OCI-LY3 (cell line): ENCODE measurements around the gene IGFBPL1.

Experiments used
- H2AFZ ChIP-seq: fragments of 200-600, 300-600 bp; shearing (Covaris generic); 2 replicates; pipeline ENCODE4 v1.6.0; 2014; ENCODE audit warnings: antibody characterized with exemption, low read depth, low read length
- H3K27ac ChIP-seq: fragments of 200-600, 300-600 bp; sonication (generic); 2 replicates; pipeline ENCODE4 v1.5.1; 2014; ENCODE audit warnings: mild to moderate bottlenecking, low read length, moderate library complexity, mixed read lengths
- H3K27me3 ChIP-seq: fragments of 200-600, 300-600 bp; sonication (generic); 2 replicates; pipeline ENCODE4 v1.6.1; 2014; ENCODE audit warnings: low read depth, low read length, mixed read lengths
- H3K36me3 ChIP-seq: fragments of 200-600, 300-600 bp; sonication (generic); replicated peaks from 2 replicates; pipeline ENCODE3; 2014; ENCODE audit warnings: low read depth, low read length, mixed read lengths
- H3K4me1 ChIP-seq: fragments of 300-600, 200-600 bp; sonication (generic); 2 replicates; pipeline ENCODE4 v1.6.1; 2014; ENCODE audit warnings: low read length, mixed read lengths
- H3K4me2 ChIP-seq: fragments of 200-600, 300-600 bp; sonication (generic); 2 replicates; pipeline ENCODE4 v1.6.1; 2014; ENCODE audit warnings: low read length, mixed read lengths
- H3K4me3 ChIP-seq: fragments of 300-600, 200-600 bp; sonication (generic); 2 replicates; pipeline ENCODE4 v1.5.1; 2014; ENCODE audit warnings: antibody characterized with exemption, mild to moderate bottlenecking, low read length, moderate library complexity
- H3K79me2 ChIP-seq: fragments of 300-600, 200-600 bp; shearing (Covaris generic); 2 replicates; pipeline ENCODE4 v1.6.1; 2014; ENCODE audit warnings: mild to moderate bottlenecking, low read length, mixed read lengths
- H3K9ac ChIP-seq: fragments of 300-600, 200-600 bp; shearing (Covaris generic); 2 replicates; pipeline ENCODE4 v1.6.0; 2014; ENCODE audit warnings: mild to moderate bottlenecking, low read length, moderate library complexity
- H3K9me3 ChIP-seq: fragments of 200-600, 300-600 bp; shearing (Covaris generic); 2 replicates; pipeline ENCODE4 v1.6.1; 2014; ENCODE audit warnings: low read length, mixed read lengths; ENCODE audit not compliant: insufficient read depth
- H4K20me1 ChIP-seq: fragments of 200-600, 300-600 bp; sonication (generic); 2 replicates; pipeline ENCODE4 v1.6.1; 2016; ENCODE audit warnings: low read length, mixed read lengths; ENCODE audit not compliant: insufficient read depth
- EZH2phosphoT487 ChIP-seq: fragments of 200-600 bp; shearing (Covaris generic); IDR thresholded peaks from 2 replicates; pipeline ENCODE4 v1.6.1; 2018; ENCODE audit warnings: antibody characterized with exemption, mixed run types, low read depth
- TF ChIP-seq, protein P1 (sequence below): fragments of 200-600, 300-600 bp; sonication (generic); IDR thresholded peaks from 2 replicates; pipeline ENCODE4 v1.5.1; 2014; ENCODE audit warnings: antibody characterized with exemption, low read length, low read depth

Gene IGFBPL1

DNA sequence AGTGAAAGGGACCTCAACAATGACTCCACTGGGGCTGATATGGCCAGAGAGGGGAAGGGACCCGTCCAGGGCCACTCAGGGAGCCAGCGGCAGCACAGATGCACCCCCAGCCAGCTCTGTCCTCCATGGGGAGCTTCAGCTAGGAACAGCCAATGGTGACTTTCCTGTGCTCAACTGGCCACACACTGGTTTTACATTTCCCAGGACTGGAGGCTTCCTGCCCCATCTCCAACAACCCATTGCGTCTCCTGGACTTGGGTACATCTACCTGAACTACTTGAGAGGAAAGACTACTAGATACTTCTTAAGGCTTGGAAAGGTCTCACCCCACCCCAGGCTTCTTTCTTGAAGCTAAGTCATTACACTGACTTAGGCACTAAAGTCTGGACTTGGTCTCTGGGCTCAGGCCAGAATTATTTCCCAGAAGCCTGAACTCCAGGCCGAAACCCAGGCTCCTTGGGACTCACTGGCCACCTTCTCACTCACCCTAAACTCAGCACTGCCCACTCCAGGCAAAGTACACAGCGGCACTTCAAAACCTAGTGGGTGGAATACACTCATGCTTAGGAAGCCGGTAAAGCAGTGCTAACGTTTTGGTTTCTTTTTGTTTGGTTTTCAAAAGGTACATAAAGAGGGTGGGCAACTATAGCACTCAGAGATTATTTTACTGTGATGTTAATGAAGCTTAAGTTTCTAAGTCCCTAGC lies 1.5 kb downstream of the IGFBPL1 start:
- Histone ChIP-seq H3K79me2 (no peaks in the 10 kb centered on the region), H2AFZ (no peak overlapping the region), H3K27me3 (peaks cover 9% of the 10 kb centered on the region), H3K9me3 (no peaks in the 10 kb centered on the region), H3K4me3 (no peak overlapping the region), H3K4me2 (no peak overlapping the region), H3K36me3 (no peaks in the 10 kb centered on the region), H4K20me1 (no peaks in the 10 kb centered on the region), H3K9ac (no peak overlapping the region), H3K27ac (no peak overlapping the region), H3K4me1 (no peaks in the 10 kb centered on the region)
- TF ChIP-seq, protein P1, sequence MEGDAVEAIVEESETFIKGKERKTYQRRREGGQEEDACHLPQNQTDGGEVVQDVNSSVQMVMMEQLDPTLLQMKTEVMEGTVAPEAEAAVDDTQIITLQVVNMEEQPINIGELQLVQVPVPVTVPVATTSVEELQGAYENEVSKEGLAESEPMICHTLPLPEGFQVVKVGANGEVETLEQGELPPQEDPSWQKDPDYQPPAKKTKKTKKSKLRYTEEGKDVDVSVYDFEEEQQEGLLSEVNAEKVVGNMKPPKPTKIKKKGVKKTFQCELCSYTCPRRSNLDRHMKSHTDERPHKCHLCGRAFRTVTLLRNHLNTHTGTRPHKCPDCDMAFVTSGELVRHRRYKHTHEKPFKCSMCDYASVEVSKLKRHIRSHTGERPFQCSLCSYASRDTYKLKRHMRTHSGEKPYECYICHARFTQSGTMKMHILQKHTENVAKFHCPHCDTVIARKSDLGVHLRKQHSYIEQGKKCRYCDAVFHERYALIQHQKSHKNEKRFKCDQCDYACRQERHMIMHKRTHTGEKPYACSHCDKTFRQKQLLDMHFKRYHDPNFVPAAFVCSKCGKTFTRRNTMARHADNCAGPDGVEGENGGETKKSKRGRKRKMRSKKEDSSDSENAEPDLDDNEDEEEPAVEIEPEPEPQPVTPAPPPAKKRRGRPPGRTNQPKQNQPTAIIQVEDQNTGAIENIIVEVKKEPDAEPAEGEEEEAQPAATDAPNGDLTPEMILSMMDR: no peak
- no peak for TF ChIP-seq EZH2phosphoT487

DNA sequence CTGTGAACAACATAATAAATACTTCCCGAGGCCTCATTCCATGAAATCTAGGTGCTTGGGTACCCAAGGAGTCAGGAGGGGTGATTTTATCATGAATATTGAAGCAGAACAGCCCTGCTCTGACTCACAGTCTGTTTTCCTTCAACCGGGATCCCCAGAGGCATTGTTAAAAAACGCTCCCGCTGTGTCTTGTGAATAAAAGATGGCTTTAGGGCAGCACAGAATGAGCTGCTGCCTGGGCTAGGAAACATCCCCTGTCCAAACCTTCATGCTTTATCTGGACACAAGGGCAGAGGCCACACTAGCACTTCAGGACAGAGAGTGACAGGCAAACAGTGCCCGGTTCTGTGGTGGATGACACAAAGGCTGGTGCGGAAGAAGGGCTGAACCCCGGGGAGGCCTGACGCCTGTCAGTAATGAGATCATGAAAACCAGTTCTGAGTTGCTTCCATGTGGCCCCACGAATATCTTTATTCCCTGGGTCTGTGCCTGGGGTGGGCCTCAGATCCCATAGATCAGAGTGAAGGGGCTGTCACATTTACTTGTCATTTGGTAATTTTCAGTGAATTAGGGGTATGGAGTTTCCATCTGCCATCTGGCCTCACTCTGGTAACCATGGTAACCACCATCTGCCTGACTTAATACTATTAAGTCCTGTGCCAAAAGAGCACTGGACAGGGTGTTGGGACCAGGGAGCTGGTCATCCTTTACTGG lies 2.6 kb downstream of the IGFBPL1 start:
- H2AFZ ChIP-seq: no peak overlapping the region
- peaks cover 3% of the 10 kb centered on the region; the same call in 1 of the 2 replicates for H3K27me3 ChIP-seq
- H3K4me1 ChIP-seq: 0 out of 2 replicates have a peak, but pooled peaks cover 3% of the 10 kb centered on the region
- no peaks in the 10 kb centered on the region for H3K79me2 ChIP-seq
- H3K27ac ChIP-seq: no peak overlapping the region
- no peaks in the 10 kb centered on the region for H3K9me3 ChIP-seq
- H3K4me2 ChIP-seq: no peak overlapping the region
- no peaks in the 10 kb centered on the region for H4K20me1 ChIP-seq
- H3K36me3 ChIP-seq: no peaks in the 10 kb centered on the region
- TF ChIP-seq, protein P1: no peak
- TF ChIP-seq EZH2phosphoT487: no peak
- H3K9ac ChIP-seq: no peak overlapping the region
- no peak overlapping the region for H3K4me3 ChIP-seq

DNA sequence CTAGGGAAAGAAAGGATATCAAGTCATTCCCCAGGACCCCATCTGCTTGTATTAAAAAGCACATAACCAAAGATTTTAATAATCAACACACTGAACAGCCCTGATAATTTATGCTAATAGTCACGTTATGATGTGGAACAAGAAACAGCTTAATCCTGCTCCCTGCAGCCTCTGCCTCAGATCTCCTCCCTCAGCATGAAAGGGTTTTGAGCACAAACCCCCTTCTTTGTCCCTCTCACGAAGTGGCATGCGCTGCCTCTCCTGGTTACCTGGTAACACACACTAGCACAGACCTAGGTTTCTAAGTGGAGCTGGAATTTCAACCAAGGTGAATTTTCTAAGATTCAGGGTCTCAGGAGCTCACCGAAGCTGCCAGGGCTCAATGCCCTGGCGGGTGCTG lies 5.1 kb downstream of the IGFBPL1 start:
- Histone ChIP-seq H3K27ac (no peak overlapping the region), H2AFZ (no peak overlapping the region), H3K9ac (no peak overlapping the region), H4K20me1 (no peaks in the 10 kb centered on the region), H3K4me3 (no peak overlapping the region), H3K27me3 (peaks cover 5% of the 10 kb centered on the region; the same call in 1 of the 2 replicates), H3K9me3 (no peaks in the 10 kb centered on the region), H3K79me2 (no peaks in the 10 kb centered on the region), H3K4me1 (0 out of 2 replicates have a peak, but pooled peaks cover 3% of the 10 kb centered on the region), H3K4me2 (no peak overlapping the region), H3K36me3 (no peaks in the 10 kb centered on the region)
- TF ChIP-seq, protein P1: no peak
- no peak for TF ChIP-seq EZH2phosphoT487

DNA sequence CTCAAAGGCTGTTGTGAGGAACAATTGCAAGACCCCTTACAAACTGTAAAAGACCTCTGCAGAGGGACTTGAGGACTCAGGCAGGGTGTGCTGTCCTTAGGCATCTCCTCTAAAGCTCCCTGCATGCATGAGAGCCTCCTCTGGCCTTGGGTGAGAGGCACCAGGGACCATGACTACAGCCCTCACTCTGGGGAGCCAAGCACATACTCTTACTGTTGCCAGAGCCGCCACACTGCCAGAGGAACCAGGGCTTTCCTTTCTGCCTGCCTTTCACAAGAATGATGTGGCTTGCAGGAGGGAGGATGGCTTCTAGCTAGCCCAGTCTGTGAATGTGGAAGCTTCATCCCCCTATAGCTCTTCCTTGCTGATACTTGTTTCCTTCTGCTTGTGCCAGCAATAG lies 5.9 kb downstream of the IGFBPL1 start:
- Histone ChIP-seq H3K9ac (no peak overlapping the region), H3K4me2 (no peak overlapping the region), H3K27ac (no peak overlapping the region), H3K4me3 (no peak overlapping the region), H3K4me1 (peaks cover 9% of the 10 kb centered on the region), H4K20me1 (no peaks in the 10 kb centered on the region), H3K36me3 (no peaks in the 10 kb centered on the region), H3K27me3 (peaks cover 5% of the 10 kb centered on the region; the same call in 1 of the 2 replicates), H2AFZ (no peak overlapping the region), H3K79me2 (no peaks in the 10 kb centered on the region), H3K9me3 (no peaks in the 10 kb centered on the region)
- no peak for TF ChIP-seq EZH2phosphoT487
- TF ChIP-seq, protein P1: no peak
